Progenitor cell of endocrine pancreas (in vitro differentiated cells): ENCODE results near the gene CTXN2. TPM values are rescaled to one million over a fixed set of nuclear protein-coding genes. Genes with fewer than 3 reads are reported as not detected.
A peak's percentile ranks its signal among the peaks of the same experiment; 100 is the strongest.

Experiments
- DNase-seq: peaks from one replicate; pipeline ENCODE4 v3.0.0; 2021; ENCODE audit warnings: low spot score; ENCODE audit not compliant: unreplicated experiment
- H3K27ac Mint-ChIP-seq: 2 replicates; pipeline ENCODE4 v1.8.0; 2021; ENCODE audit warnings: mild to moderate bottlenecking, moderate library complexity, mixed read lengths
- H3K27me3 Mint-ChIP-seq: 2 replicates; pipeline ENCODE4 v1.8.0; 2021; ENCODE audit warnings: mixed read lengths
- H3K36me3 Mint-ChIP-seq: 2 replicates; pipeline ENCODE4 v1.8.0; 2022; ENCODE audit warnings: mixed read lengths; ENCODE audit not compliant: insufficient read depth
- H3K4me1 Mint-ChIP-seq: 2 replicates; pipeline ENCODE4 v1.8.0; 2021; ENCODE audit warnings: low read depth, mixed read lengths
- H3K4me3 Mint-ChIP-seq: 2 replicates; pipeline ENCODE4 v1.8.0; 2021; ENCODE audit warnings: low read depth, mild to moderate bottlenecking, moderate library complexity, mixed read lengths
- H3K9me3 Mint-ChIP-seq: 2 replicates; pipeline ENCODE4 v1.8.0; 2021; ENCODE audit warnings: low read depth, mixed read lengths
- CTCF ChIP-seq: fragments of 200-600 bp; sonication (generic); IDR thresholded peaks from one replicate; pipeline ENCODE4 v1.5.0; 2021; ENCODE audit warnings: antibody characterized with exemption, mild to moderate bottlenecking; ENCODE audit not compliant: unreplicated experiment
- total RNA-seq: library from RNA; stranded (reverse); gene quantifications from 2 replicates; pipeline ENCODE4 v1.2.1, GENCODE V29; 2021

CTXN2 gene
- total RNA-seq, 1 donor from 2014 or later = 0.38 TPM

GRCh38 chr15:48176112-48176511 is 15.4 kb upstream of the CTXN2 start:
- no peak for TF ChIP-seq CTCF
- Mint-ChIP-seq H3K27me3 (no peaks in the 10 kb centered on the region), H3K36me3 (peaks cover 33% of the 10 kb centered on the region), H3K4me1 (peaks cover 12% of the 10 kb centered on the region), H3K4me3 (no peak overlapping the region), H3K9me3 (peaks cover 35% of the 10 kb centered on the region), H3K27ac (no peak overlapping the region)
- DNase-seq = no peak

DNA sequence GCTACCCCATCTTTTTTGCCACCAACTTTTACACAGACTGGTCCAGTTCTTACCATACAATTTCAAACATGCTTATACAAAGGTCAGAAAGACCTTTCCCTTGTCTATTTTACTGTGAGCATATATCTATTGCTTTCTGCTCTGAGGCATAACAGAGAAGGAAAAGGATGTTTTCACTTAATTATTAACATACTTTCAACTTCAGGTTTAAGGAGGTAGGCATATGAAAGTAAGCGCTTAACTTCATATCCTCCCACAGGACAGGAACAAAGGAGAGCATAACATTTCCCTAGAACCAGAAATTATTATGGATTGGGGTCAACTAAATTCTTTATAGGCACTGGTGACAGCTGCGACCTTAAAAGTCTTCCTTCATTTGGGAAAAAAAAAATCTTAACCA is 14.5 kb upstream of the CTXN2 start:
- no peak for DNase-seq
- Mint-ChIP-seq H3K36me3 (peaks cover 30% of the 10 kb centered on the region), H3K4me3 (peak overlapping the region; percentile 93), H3K4me1 (peaks cover 10% of the 10 kb centered on the region), H3K27me3 (peaks cover under 1% of the 10 kb centered on the region), H3K9me3 (peaks cover 32% of the 10 kb centered on the region), H3K27ac (peak overlapping the region; percentile 97)
- TF ChIP-seq CTCF = no peak

- peaks cover 10% of the 10 kb centered on the region for H3K4me1 Mint-ChIP-seq
- H3K27ac Mint-ChIP-seq = peak overlapping the region; percentile 97
- peaks cover 28% of the 10 kb centered on the region for H3K36me3 Mint-ChIP-seq
- no peak for TF ChIP-seq CTCF
- H3K4me3 Mint-ChIP-seq = peak overlapping the region; percentile 93
- no peak for DNase-seq
- H3K9me3 Mint-ChIP-seq = peaks cover 28% of the 10 kb centered on the region
- peaks cover 2% of the 10 kb centered on the region for H3K27me3 Mint-ChIP-seq
Observed at GRCh38 chr15:48177383-48177765, 14.1 kb upstream of the CTXN2 start.

GRCh38 chr15:48177766-48178647 is 13.5 kb upstream of the CTXN2 start, which contains the start of gene MYEF2:
MYEF2 (minus strand) TSS chr15:48178295; CDS start chr15:48178237, 58 bp downstream.
- Mint-ChIP-seq H3K27ac (peak within 1 kb of the TSS; percentile 97), H3K4me3 (peak within 1 kb of the TSS; percentile 93), H3K4me1 (peaks cover 10% of the 10 kb centered on the region), H3K27me3 (peaks cover 2% of the 10 kb centered on the region), H3K9me3 (peaks cover 21% of the 10 kb centered on the region), H3K36me3 (peaks cover 24% of the 10 kb centered on the region)
- TF ChIP-seq CTCF = no peak
- peak; percentile 73 for DNase-seq

GRCh38 chr15:48178648-48178931 is 12.9 kb upstream of the CTXN2 start:
- Mint-ChIP-seq H3K4me1 (peaks cover 10% of the 10 kb centered on the region), H3K27ac (peak overlapping the region; percentile 89), H3K4me3 (peak overlapping the region; percentile 93), H3K27me3 (peaks cover 2% of the 10 kb centered on the region), H3K9me3 (peaks cover 16% of the 10 kb centered on the region), H3K36me3 (peaks cover 19% of the 10 kb centered on the region)
- TF ChIP-seq CTCF = no peak
- no peak for DNase-seq
